ENCODE results near the gene TSGA10. TPM values are rescaled to one million over a fixed set of nuclear protein-coding genes. Genes with fewer than 3 reads are reported as not detected.

TSGA10 gene
- total RNA-seq, 2 experiments from 2014 or later: 10.6 to 11.0 TPM

DNA sequence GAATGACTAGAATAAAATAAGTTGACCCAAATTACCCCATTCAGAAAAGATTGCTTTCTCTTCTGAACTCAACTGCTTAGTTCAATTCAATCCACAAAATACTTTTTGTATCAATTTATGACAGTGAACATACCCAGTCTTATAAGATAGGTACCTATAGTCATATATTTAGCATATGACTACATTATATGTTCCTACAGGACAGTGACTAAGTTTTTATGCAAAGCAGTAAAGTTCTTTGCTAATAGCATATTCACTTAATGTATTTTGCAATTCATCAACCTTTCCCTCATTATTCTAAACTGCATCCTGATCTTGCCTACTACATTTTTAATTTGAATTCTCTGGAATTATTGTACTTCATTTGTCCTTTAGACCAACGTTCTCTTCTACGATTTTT, 43.5 kb downstream of the TSGA10 start:
- ATAC-seq (ENCODE audit: poor library complexity) (no peak), DNase-seq (no peak)
- Mint-ChIP-seq H3K36me3 (ENCODE audit: low read depth) (no peaks in the 10 kb centered on the region), H3K27me3 (no peaks in the 10 kb centered on the region), H3K4me1 (ENCODE audit: low read depth) (no peaks in the 10 kb centered on the region), H3K27ac (no peak overlapping the region), H3K9me3 (no peaks in the 10 kb centered on the region), H3K4me3 (no peak overlapping the region)
- TF ChIP-seq, protein P1, sequence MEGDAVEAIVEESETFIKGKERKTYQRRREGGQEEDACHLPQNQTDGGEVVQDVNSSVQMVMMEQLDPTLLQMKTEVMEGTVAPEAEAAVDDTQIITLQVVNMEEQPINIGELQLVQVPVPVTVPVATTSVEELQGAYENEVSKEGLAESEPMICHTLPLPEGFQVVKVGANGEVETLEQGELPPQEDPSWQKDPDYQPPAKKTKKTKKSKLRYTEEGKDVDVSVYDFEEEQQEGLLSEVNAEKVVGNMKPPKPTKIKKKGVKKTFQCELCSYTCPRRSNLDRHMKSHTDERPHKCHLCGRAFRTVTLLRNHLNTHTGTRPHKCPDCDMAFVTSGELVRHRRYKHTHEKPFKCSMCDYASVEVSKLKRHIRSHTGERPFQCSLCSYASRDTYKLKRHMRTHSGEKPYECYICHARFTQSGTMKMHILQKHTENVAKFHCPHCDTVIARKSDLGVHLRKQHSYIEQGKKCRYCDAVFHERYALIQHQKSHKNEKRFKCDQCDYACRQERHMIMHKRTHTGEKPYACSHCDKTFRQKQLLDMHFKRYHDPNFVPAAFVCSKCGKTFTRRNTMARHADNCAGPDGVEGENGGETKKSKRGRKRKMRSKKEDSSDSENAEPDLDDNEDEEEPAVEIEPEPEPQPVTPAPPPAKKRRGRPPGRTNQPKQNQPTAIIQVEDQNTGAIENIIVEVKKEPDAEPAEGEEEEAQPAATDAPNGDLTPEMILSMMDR (IDR thresholded peaks at IDR 0.05): no peak
- Histone ChIP-seq H3K4me3 (ENCODE audit: low read length) (no peak overlapping the region), H3K9me3 (ENCODE audit: control insufficient read depth in 1 of 2, insufficient read depth in 1 of 2, low read length in 2 of 2) (no peaks in the 10 kb centered on the region), H3K4me1 (ENCODE audit: insufficient read depth, low read length) (no peaks in the 10 kb centered on the region), H3K27ac (ENCODE audit: low read depth in 1 of 2, low read length in 2 of 2) (no peak overlapping the region), H3K27me3 (ENCODE audit: control insufficient read depth in 1 of 2, insufficient read depth in 2 of 2, low read length in 2 of 2) (no peaks in the 10 kb centered on the region), H3K36me3 (ENCODE audit: insufficient read depth, low read length) (no peaks in the 10 kb centered on the region)
- ChIA-PET POLR2A (no interaction called here), CTCF (no interaction called here)
- intact Hi-C loops (cut with DNase I, micrococcal nuclease): no loop called here

DNA sequence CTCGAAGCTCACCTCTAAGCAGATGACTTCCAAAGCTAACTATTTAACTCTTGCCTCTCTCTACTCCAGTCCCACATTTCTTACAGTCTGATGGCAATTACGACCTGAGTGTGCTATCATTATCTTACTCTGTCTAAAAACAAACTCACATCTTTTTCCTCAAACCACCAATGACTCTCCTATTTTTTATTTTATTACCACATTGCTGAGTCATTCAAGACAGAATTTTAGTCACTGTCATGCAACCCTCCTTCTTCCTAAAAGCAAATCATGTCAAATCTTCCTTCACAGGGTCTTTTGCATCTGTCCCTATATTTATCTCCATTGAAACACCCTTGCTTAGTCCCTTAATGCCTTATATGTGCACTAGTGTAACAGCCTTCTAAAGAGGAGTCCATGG, 47.8 kb downstream of the TSGA10 start:
- Mint-ChIP-seq H3K27ac (no peak overlapping the region), H3K4me3 (no peak overlapping the region), H3K4me1 (ENCODE audit: low read depth) (no peaks in the 10 kb centered on the region), H3K27me3 (no peaks in the 10 kb centered on the region), H3K36me3 (ENCODE audit: low read depth) (peaks cover 4% of the 10 kb centered on the region), H3K9me3 (no peaks in the 10 kb centered on the region)
- intact Hi-C loops (cut with DNase I, micrococcal nuclease): no loop called here
- DNase-seq (no peak), ATAC-seq (ENCODE audit: poor library complexity) (no peak)
- no peak overlapping the region for H3K27ac ChIP-seq (ENCODE audit: low read depth in 1 of 2, low read length in 2 of 2)
- ChIA-PET CTCF (no interaction called here), POLR2A (no interaction called here)
- H3K36me3 ChIP-seq (ENCODE audit: insufficient read depth, low read length): no peaks in the 10 kb centered on the region
- TF ChIP-seq, protein P1 (IDR thresholded peaks at IDR 0.05): no peak
- no peaks in the 10 kb centered on the region for H3K4me1 ChIP-seq (ENCODE audit: insufficient read depth, low read length)
- H3K9me3 ChIP-seq (ENCODE audit: control insufficient read depth in 1 of 2, insufficient read depth in 1 of 2, low read length in 2 of 2): no peaks in the 10 kb centered on the region
- no peak overlapping the region for H3K4me3 ChIP-seq (ENCODE audit: low read length)
- H3K27me3 ChIP-seq (ENCODE audit: control insufficient read depth in 1 of 2, insufficient read depth in 2 of 2, low read length in 2 of 2): no peaks in the 10 kb centered on the region

DNA sequence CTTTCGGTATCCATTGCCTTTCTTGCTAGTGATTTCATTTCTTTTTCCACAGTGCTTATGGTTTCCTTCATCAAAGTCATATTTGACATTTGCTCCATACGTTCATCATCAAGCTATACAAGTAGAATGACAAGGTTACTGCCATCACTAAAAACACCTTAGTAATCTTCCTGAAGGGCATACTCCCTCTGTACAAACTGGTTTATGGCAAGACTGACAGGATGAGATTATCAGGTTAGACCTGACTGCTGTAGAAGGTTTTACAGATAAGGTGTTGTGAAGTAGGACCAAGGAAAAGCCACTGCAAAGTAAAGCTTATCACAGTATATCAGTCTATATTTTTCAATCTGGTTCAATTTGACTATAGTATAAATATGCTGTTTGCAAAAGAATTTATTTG, 50.7 kb downstream of the TSGA10 start:
- Histone ChIP-seq H3K9me3 (ENCODE audit: control insufficient read depth in 1 of 2, insufficient read depth in 1 of 2, low read length in 2 of 2) (no peaks in the 10 kb centered on the region), H3K27me3 (ENCODE audit: control insufficient read depth in 1 of 2, insufficient read depth in 2 of 2, low read length in 2 of 2) (no peaks in the 10 kb centered on the region), H3K36me3 (ENCODE audit: insufficient read depth, low read length) (no peaks in the 10 kb centered on the region), H3K4me1 (ENCODE audit: insufficient read depth, low read length) (no peaks in the 10 kb centered on the region), H3K4me3 (ENCODE audit: low read length) (no peak overlapping the region), H3K27ac (ENCODE audit: low read depth in 1 of 2, low read length in 2 of 2) (no peak overlapping the region)
- Mint-ChIP-seq H3K27me3 (no peaks in the 10 kb centered on the region), H3K4me3 (no peak overlapping the region), H3K27ac (no peak overlapping the region), H3K4me1 (ENCODE audit: low read depth) (peaks cover 5% of the 10 kb centered on the region), H3K9me3 (no peaks in the 10 kb centered on the region), H3K36me3 (ENCODE audit: low read depth) (peaks cover 4% of the 10 kb centered on the region)
- ATAC-seq (ENCODE audit: poor library complexity) (no peak), DNase-seq (no peak)
- TF ChIP-seq, protein P1 (IDR thresholded peaks at IDR 0.05): no peak
- ChIA-PET CTCF (no interaction called here), POLR2A (no interaction called here)
- intact Hi-C loops (cut with DNase I, micrococcal nuclease): no loop called here
